ENCODE results near the gene IGSF5. TPM values are rescaled to one million over a fixed set of nuclear protein-coding genes. Genes with fewer than 3 reads are reported as not detected.

IGSF5 gene
- total and polyA plus RNA-seq, 9 of the 15 experiments (the other 6 are each of a cell fraction or from before 2014, with no cell fraction given), result not detected

- intact Hi-C loops (cut with micrococcal nuclease), result no loop called here
- no peak overlapping the region for H3K4me2 ChIP-seq (ENCODE audit: insufficient read depth, low read length)
- DNase-seq (ENCODE audit: extremely low read depth in 1 of 4, low spot score in 3 of 4) (no peak), FAIRE-seq (no peak), ATAC-seq (no peak)
- WGBS (ENCODE audit: insufficient coverage, low coverage, missing lambda C conversion rate), result 3% methylated on average over 3 of the region's 3 CpGs
- ChIA-PET CTCF (ENCODE audit: low intra/inter-chr PET ratio) (no interaction called here), POLR2A (no interaction called here)
- H3K4me3 ChIP-seq, result no peak overlapping the region
- H3K36me3 ChIP-seq (ENCODE audit: control insufficient read depth, insufficient read depth, low read length), result no peaks in the 10 kb centered on the region
- no peaks in the 10 kb centered on the region for H4K20me1 ChIP-seq (replicated peaks; ENCODE audit: control insufficient read depth, insufficient read depth, low read length)
- BruUV-seq (replicated peaks), result no TSS peak
- H3K9me1 ChIP-seq (ENCODE audit: control insufficient read depth, insufficient read depth, low read length), result no peaks in the 10 kb centered on the region
- no peaks in the 10 kb centered on the region for H3K9me3 ChIP-seq (replicated peaks; ENCODE audit: control insufficient read depth, insufficient read depth, low read depth, low read length)
- no peak overlapping the region for H2AFZ ChIP-seq (ENCODE audit: low read depth, low read length)
- no peaks in the 10 kb centered on the region for H3K4me1 ChIP-seq (replicated peaks in 1 of 2; ENCODE audit: control insufficient read depth in 2 of 2, insufficient read depth in 2 of 2, low read length in 2 of 2)
- in situ Hi-C loops (cut with MboI), result no loop called here
- H3K27me3 ChIP-seq (ENCODE audit: control insufficient read depth in 2 of 2, insufficient read depth in 2 of 2, low read length in 2 of 2), result no peaks in the 10 kb centered on the region
- no peaks in the 10 kb centered on the region for H3K79me2 ChIP-seq (ENCODE audit: control insufficient read depth, insufficient read depth, low read length)
- H3K27ac ChIP-seq (ENCODE audit: extremely low read depth, low read depth, low read length), result no peak overlapping the region
- no peak overlapping the region for H3K9ac ChIP-seq (ENCODE audit: insufficient read depth in 1 of 2, low read depth in 2 of 2, low read length in 2 of 2)
- TF ChIP-seq SMARCE1 (IDR thresholded peaks at IDR 0.05), result no peak
- TF ChIP-seq FIP1L1 (IDR thresholded peaks at IDR 0.05; ENCODE audit: low read depth, low read length, poor library complexity, severe bottlenecking), result no peak
- TF ChIP-seq BRD9 (IDR thresholded peaks at IDR 0.05; ENCODE audit: low read depth, partially characterized antibody), result no peak
- no peak for TF ChIP-seq ATF2 (CRISPR knock-in tag; IDR thresholded peaks at IDR 0.05)
- no peak for TF ChIP-seq ZNF408 (CRISPR knock-in tag; IDR thresholded peaks at IDR 0.05; ENCODE audit: low read depth)
- no peak for TF ChIP-seq GABPA (tag; conservative IDR thresholded peaks at IDR 0.05; ENCODE audit: low read depth)
- TF ChIP-seq ZNF217 (CRISPR knock-in tag; IDR thresholded peaks at IDR 0.05), result no peak
- TF ChIP-seq BRF2 (IDR thresholded peaks at IDR 0.05; ENCODE audit: borderline replicate concordance, insufficient read depth, insufficient read length), result no peak
- no peak for TF ChIP-seq NKRF (IDR thresholded peaks at IDR 0.05; ENCODE audit: borderline replicate concordance)
- TF ChIP-seq HNRNPK (IDR thresholded peaks at IDR 0.05; ENCODE audit: low read depth, low read length, poor library complexity, severe bottlenecking), result no peak
- TF ChIP-seq MYNN (IDR thresholded peaks at IDR 0.05), result no peak
- TF ChIP-seq MYNN (CRISPR knock-in tag; IDR thresholded peaks at IDR 0.05), result no peak
- no peak for TF ChIP-seq ZNF695 (CRISPR knock-in tag; IDR thresholded peaks at IDR 0.05)
- no peak for TF ChIP-seq ZNF12 (CRISPR knock-in tag; IDR thresholded peaks at IDR 0.05)
- no peak for TF ChIP-seq ZNF707 (CRISPR knock-in tag; conservative IDR thresholded peaks at IDR 0.05)
- no peak for TF ChIP-seq THAP12 (CRISPR knock-in tag; IDR thresholded peaks at IDR 0.05)
- no peak for TF ChIP-seq XRCC4 (IDR thresholded peaks at IDR 0.05; ENCODE audit: extremely low read depth, insufficient read depth, insufficient read length)
These were observed 59.3 kb downstream of the IGSF5 start for GRCh38 chr21:39804240-39804639.
